Tibial nerve (tissue), 4 donors: ENCODE results near the gene DPEP2NB. TPM values are rescaled to one million over a fixed set of nuclear protein-coding genes. Genes with fewer than 3 reads are reported as not detected.

ENCODE experiments used
- DNase-seq, 2 donors: peaks; one replicate each; pipeline ENCODE4 v3.0.0-alpha.2; 2019; ENCODE audit warnings: low spot score in 2 of 2
- H3K27ac ChIP-seq, 4 donors: fragments of 200-600 bp; sonication (generic) in 3 of 4; one replicate each; pipeline ENCODE4 v1.5.1; 2017 to 2019; ENCODE audit warnings: mild to moderate bottlenecking in 1 of 4
- H3K27me3 ChIP-seq, 2 donors: fragments of 200-600 bp; sonication (generic) in 1 of 2; one replicate each; pipeline versions ENCODE4 v1.5.1 to v1.6.0; 2017 to 2019
- H3K36me3 ChIP-seq, 3 donors: fragments of 200-600 bp; sonication (generic); one replicate each; pipeline ENCODE4 v1.5.1; 2018 to 2019
- H3K4me1 ChIP-seq, 4 donors: fragments of 200-600 bp; sonication (generic) in 3 of 4; one replicate each; pipeline ENCODE4 v1.5.1; 2017 to 2019
- H3K4me3 ChIP-seq, 4 donors: fragments of 200-600 bp; sonication (generic) in 3 of 4; one replicate each; pipeline ENCODE4 v1.5.1; 2017 to 2019; ENCODE audit warnings: mild to moderate bottlenecking in 1 of 4, moderate library complexity in 1 of 4
- H3K9me3 ChIP-seq, 4 donors: fragments of 200-600 bp; sonication (generic) in 3 of 4; one replicate each; pipeline ENCODE4 v1.5.1; 2017 to 2019
- CTCF ChIP-seq, 5 experiments: fragments of 200-600 bp in 3 of 5; fragments of 450-650 bp in 2 of 5; sonication (generic) in 3 of 5; IDR thresholded peaks; one replicate each; pipeline ENCODE4 v1.5.1; 2016 to 2019; ENCODE audit warnings: antibody characterized with exemption in 5 of 5, mild to moderate bottlenecking in 3 of 5, moderate library complexity in 2 of 5
- EP300 ChIP-seq, 2 donors: sonication (generic); formaldehyde crosslinking; IDR thresholded peaks; one replicate each; pipeline ENCODE4 v1.6.1; 2017; ENCODE audit warnings: antibody characterized with exemption in 2 of 2, mild to moderate bottlenecking in 1 of 2
- POLR2A ChIP-seq, 2 donors: fragments of 450-650 bp; IDR thresholded peaks; one replicate each; pipeline ENCODE4 v1.6.1; 2017; ENCODE audit warnings: antibody characterized with exemption in 2 of 2, mild to moderate bottlenecking in 2 of 2, moderate library complexity in 2 of 2
- WGBS, 2 donors: methylation state at CpG; one replicate each; pipeline ENCODE4 v1.1.5; 2018; 5-methylcytosine and 5-hydroxymethylcytosine counted together
- small RNA-seq: library from RNA; depleted of rRNA; stranded (forward); fragments of <200 nt; gene quantifications from one replicate; pipeline ENCODE3, GENCODE V24; 2016
- total RNA-seq, 4 donors: library from RNA; depleted of rRNA; stranded (reverse); fragments of >200 nt; gene quantifications; one replicate each; pipeline ENCODE4 v1.1.0, GENCODE V29; 2016

The DPEP2NB gene
- total RNA-seq, 4 donors from 2014 or later = not detected

- peak overlapping the region in 1 of 4 donors; percentile 38 for H3K4me3 ChIP-seq
- peak overlapping the region in 2 of 4 donors; percentile 56 to 98 for H3K27ac ChIP-seq
- H3K4me1 ChIP-seq = peaks cover 0 to 83% (median 51%) of the 10 kb centered on the region in 4 donors
- no peak for TF ChIP-seq EP300 (IDR thresholded peaks at IDR 0.05)
- TF ChIP-seq CTCF (IDR thresholded peaks at IDR 0.05) = no peak
- no peak for TF ChIP-seq POLR2A (IDR thresholded peaks at IDR 0.05)
- DNase-seq = no peak
- H3K36me3 ChIP-seq = peaks cover 6 to 37% (median 8%) of the 10 kb centered on the region in 3 donors
- WGBS, 2 donors = 62 to 66% methylated on average over 6 of the region's 6 CpGs
- no peaks in the 10 kb centered on the region for H3K9me3 ChIP-seq
- no peaks in the 10 kb centered on the region for H3K27me3 ChIP-seq
Measured at GRCh38 chr16:67964477-67965131, 51.1 kb downstream of the DPEP2NB start.

GRCh38 chr16:67963662-67964321 is 51.9 kb downstream of the DPEP2NB start:
- no peaks in the 10 kb centered on the region for H3K27me3 ChIP-seq
- TF ChIP-seq EP300 (IDR thresholded peaks at IDR 0.05) = no peak
- TF ChIP-seq POLR2A (IDR thresholded peaks at IDR 0.05) = no peak
- no peak for TF ChIP-seq CTCF (IDR thresholded peaks at IDR 0.05)
- H3K9me3 ChIP-seq = no peaks in the 10 kb centered on the region
- H3K27ac ChIP-seq = peak overlapping the region in 2 of 4 donors; percentile 56 to 77
- peaks cover 0 to 87% (median 57%) of the 10 kb centered on the region in 4 donors for H3K4me1 ChIP-seq
- H3K4me3 ChIP-seq = peak overlapping the region in 2 of 4 donors; percentile 33 to 38
- WGBS, 2 donors = 49 to 54% methylated on average over 27 to 31 of the region's 32 CpGs
- peak in 1 of 2 donors; percentile 46 for DNase-seq
- peaks cover 6 to 45% (median 8%) of the 10 kb centered on the region in 3 donors for H3K36me3 ChIP-seq

Small RNAs within 50 kb of the gene (small RNA-seq; reads per million reads assigned to genes)
- gene RNU6-359P = not detected

Other genes with a start within 250 kb of the DPEP2NB start
- 10 to 100 TPM in 3 of 4 donors, 1 to 10 TPM in 1; 8.1 to 19.5 (median 12.0) TPM for gene RANBP10, start 209.4 kb downstream of the DPEP2NB start, total RNA-seq
- gene TSNAXIP1, start 209.0 kb downstream of the DPEP2NB start, total RNA-seq = 1 to 10 TPM; 2.8 to 8.4 (median 4.0) TPM
- gene THAP11, start 173.6 kb downstream of the DPEP2NB start, total RNA-seq = 10 to 100 TPM; 47.1 to 74.3 (median 60.9) TPM
- gene NUTF2, start 169.0 kb downstream of the DPEP2NB start, total RNA-seq = 100 to 1,000 TPM in 2 of 4 donors, 10 to 100 TPM in 2; 54.4 to 137 (median 105) TPM
- 100 to 1,000 TPM in 1 of 4 donors, 10 to 100 TPM in 3; 51.3 to 101 (median 59.2) TPM for gene CENPT, start 168.2 kb downstream of the DPEP2NB start, total RNA-seq
- gene EDC4, start 142.9 kb downstream of the DPEP2NB start, total RNA-seq = 10 to 100 TPM; 36.7 to 62.4 (median 55.6) TPM
- gene NRN1L, start 131.0 kb downstream of the DPEP2NB start, total RNA-seq = 10 to 100 TPM in 1 of 4 donors, 1 to 10 TPM in 3; 2.0 to 15.1 (median 3.9) TPM
- 10 to 100 TPM; 22.2 to 30.8 (median 24.2) TPM for gene PSKH1, start 122.7 kb downstream of the DPEP2NB start, total RNA-seq
- gene CTRL, start 84.0 kb downstream of the DPEP2NB start, total RNA-seq = 1 to 10 TPM in 3 of 4 donors, under 1 TPM in 1; 0.87 to 3.6 (median 1.6) TPM
- 10 to 100 TPM; 22.9 to 57.6 (median 39.4) TPM for gene PSMB10, start 79.1 kb downstream of the DPEP2NB start, total RNA-seq
- 10 to 100 TPM; 17.9 to 43.9 (median 26.8) TPM for gene LCAT, start 71.8 kb downstream of the DPEP2NB start, total RNA-seq
- 100 to 1,000 TPM in 2 of 4 donors, 10 to 100 TPM in 2; 82.0 to 127 (median 101) TPM for gene SLC12A4, start 47.3 kb downstream of the DPEP2NB start, total RNA-seq
- gene DPEP3, start 35.4 kb downstream of the DPEP2NB start, total RNA-seq = under 1 TPM in 1 of 4 donors, not detected in 3; 0.66 TPM
- 10 to 100 TPM in 1 of 4 donors, 1 to 10 TPM in 3; 1.0 to 12.6 (median 3.8) TPM for gene DPEP2, start 16.4 kb downstream of the DPEP2NB start, total RNA-seq
- 10 to 100 TPM in 3 of 4 donors, 1 to 10 TPM in 1; 6.7 to 11.7 (median 10.8) TPM for gene DDX28, start 7.3 kb upstream of the DPEP2NB start, total RNA-seq
- gene DUS2, start 7.4 kb upstream of the DPEP2NB start, total RNA-seq = 10 to 100 TPM in 2 of 4 donors, 1 to 10 TPM in 2; 4.7 to 31.2 (median 15.4) TPM
- gene NFATC3, start 69.5 kb upstream of the DPEP2NB start, total RNA-seq = 100 to 1,000 TPM in 2 of 4 donors, 10 to 100 TPM in 2; 81.4 to 105 (median 97.1) TPM
- gene ESRP2, start 220.2 kb upstream of the DPEP2NB start, total RNA-seq = 1 to 10 TPM in 2 of 4 donors, under 1 TPM in 2; 0.42 to 2.4 (median 1.2) TPM
- 10 to 100 TPM; 26.0 to 51.3 (median 30.2) TPM for gene PLA2G15, start 229.5 kb upstream of the DPEP2NB start, total RNA-seq
- gene SLC7A6, start 248.6 kb upstream of the DPEP2NB start, total RNA-seq = 100 to 1,000 TPM; 129 to 202 (median 181) TPM